ENCODE results near the gene LAPTM5. TPM values are rescaled to one million over a fixed set of nuclear protein-coding genes. Genes with fewer than 3 reads are reported as not detected.
A peak's percentile ranks its signal among the peaks of the same experiment; 100 is the strongest.

The LAPTM5 gene, protein sequence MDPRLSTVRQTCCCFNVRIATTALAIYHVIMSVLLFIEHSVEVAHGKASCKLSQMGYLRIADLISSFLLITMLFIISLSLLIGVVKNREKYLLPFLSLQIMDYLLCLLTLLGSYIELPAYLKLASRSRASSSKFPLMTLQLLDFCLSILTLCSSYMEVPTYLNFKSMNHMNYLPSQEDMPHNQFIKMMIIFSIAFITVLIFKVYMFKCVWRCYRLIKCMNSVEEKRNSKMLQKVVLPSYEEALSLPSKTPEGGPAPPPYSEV
- total RNA-seq: 100 to 1,000 TPM in 1 of 3 donors, 10 to 100 TPM in 2; 41.3 to 130 (median 70.1) TPM

DNA sequence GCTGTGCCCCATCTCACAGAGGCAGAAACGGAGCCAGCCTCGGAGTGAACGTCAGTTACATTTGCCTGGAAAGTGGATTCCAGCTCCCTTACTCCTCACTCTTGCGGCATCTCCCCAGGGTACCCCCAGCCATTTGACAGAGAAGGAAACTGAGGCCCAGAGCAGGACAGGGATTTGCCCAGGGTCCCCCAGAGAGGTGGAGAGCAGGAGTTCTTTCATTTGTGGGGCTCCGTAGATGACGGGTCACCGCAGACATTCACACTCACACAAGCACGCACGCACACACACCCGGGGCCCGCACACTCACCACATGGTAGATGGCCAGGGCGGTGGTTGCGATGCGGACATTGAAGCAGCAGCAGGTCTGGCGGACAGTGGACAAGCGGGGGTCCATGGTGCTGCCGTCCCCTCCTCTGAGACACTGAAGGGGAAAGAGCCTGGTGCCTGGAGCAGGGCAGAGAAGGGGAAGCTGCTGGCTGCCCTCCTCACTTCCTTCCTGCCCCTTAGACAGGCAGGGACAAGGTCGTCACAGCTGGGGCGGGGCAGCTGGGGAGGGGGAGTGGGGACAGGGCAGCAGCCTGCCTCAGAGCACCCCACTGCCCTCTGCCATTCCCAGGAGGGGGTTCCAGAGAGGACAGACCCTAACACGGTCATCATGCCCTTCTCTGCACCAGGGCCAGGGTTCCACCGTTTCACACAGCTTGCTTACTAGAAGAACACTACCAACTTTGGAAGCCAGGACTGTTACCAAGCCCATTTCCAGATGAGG, at the start of gene LAPTM5:
Gene LAPTM5 (minus strand): TSS at position 423 of the 769 bp plus-strand sequence. CDS start 29 bp downstream, at position 394.
- H3K36me3 ChIP-seq: no peaks in the 10 kb centered on the region
- H3K4me3 ChIP-seq: peak within 1 kb of the TSS; percentile 36 to 57 (median 44)
- intact Hi-C loops (cut with DNase I; ENCODE audit: low total_unique reads): no loop called here
- H3K27me3 ChIP-seq: no peaks in the 10 kb centered on the region
- peak within 1 kb of the TSS; percentile 33 to 85 for H3K27ac ChIP-seq
- no peaks in the 10 kb centered on the region for H3K9me3 ChIP-seq
- no peak for DNase-seq (ENCODE audit: low spot score in 2 of 2)
- H3K4me1 ChIP-seq: peaks cover 5 to 9% of the 10 kb centered on the region in 2 donors
- TF ChIP-seq POLR2A (IDR thresholded peaks at IDR 0.05) (no peak), POLR2AphosphoS5 (IDR thresholded peaks at IDR 0.05) (no peak), CTCF (IDR thresholded peaks at IDR 0.05) (no peak)

DNA sequence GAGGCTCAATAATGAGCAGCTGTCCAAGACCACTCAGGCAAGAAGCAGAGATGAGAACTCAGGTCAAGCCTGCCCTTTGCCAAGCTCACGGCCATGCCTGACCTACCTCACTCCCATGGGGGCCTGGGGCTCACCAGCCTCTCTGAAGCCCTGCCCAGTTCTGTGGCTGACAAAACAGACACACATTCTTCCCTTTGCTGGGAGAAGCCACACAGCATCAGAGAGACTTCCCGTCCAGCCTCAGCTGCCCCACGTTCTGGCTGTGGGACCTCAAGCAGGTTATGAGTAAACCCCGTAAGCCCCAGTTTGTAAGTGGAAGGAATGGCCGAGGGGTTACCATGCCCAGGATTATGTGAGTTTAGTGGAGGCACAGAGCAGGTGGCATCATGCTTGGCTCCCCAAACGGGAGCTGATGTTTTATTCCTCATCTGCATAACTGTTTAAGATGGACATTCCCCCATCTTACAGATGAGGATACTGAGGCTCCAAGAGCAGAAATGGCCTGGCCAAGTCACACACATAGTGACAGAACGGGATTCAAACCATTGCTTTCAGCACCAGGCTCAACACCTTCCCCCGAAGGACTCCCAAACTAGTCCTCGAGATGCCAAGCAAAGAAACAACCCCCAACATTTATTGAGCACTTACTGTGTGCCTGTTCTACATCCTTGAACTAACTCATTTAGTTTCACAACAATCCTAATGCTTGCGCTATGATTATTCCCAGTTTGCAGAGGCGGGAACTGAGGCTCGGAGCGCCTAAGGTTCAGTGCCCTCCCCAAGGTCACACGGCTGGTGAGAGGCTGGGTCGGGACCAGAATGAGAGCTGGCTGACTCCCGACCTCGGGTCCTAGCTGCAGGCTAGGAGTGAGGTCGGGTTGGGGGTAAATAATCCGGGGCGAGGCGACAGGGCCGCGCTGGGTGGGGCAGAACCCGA, 49.1 kb upstream of the LAPTM5 start:
- intact Hi-C loops (cut with DNase I; ENCODE audit: low total_unique reads): no loop called here

GRCh38 chr1:30805304-30806003, 47.9 kb upstream of the LAPTM5 start:
- H3K27ac ChIP-seq: no peak overlapping the region
- TF ChIP-seq POLR2AphosphoS5 (IDR thresholded peaks at IDR 0.05): no peak
- no peak for TF ChIP-seq CTCF (IDR thresholded peaks at IDR 0.05)
- TF ChIP-seq POLR2A (IDR thresholded peaks at IDR 0.05): no peak
- no peaks in the 10 kb centered on the region for H3K36me3 ChIP-seq
- H3K9me3 ChIP-seq: no peaks in the 10 kb centered on the region
- intact Hi-C loops (cut with DNase I; ENCODE audit: low total_unique reads): no loop called here
- DNase-seq (ENCODE audit: low spot score in 2 of 2): no peak
- H3K27me3 ChIP-seq: no peaks in the 10 kb centered on the region
- no peak overlapping the region for H3K4me3 ChIP-seq
- peaks cover 0 to 8% of the 10 kb centered on the region in 2 donors for H3K4me1 ChIP-seq

More for the DNA sequence above, 49.1 kb upstream of the LAPTM5 start:
- H3K4me3 ChIP-seq: peak overlapping the region in 2 of 3 donors; percentile 26 to 56
- no peaks in the 10 kb centered on the region for H3K27me3 ChIP-seq
- TF ChIP-seq CTCF (IDR thresholded peaks at IDR 0.05): no peak
- no peak for TF ChIP-seq POLR2A (IDR thresholded peaks at IDR 0.05)
- TF ChIP-seq POLR2AphosphoS5 (IDR thresholded peaks at IDR 0.05): no peak
- H3K4me1 ChIP-seq: peaks cover 0 to 8% of the 10 kb centered on the region in 2 donors
- H3K36me3 ChIP-seq: no peaks in the 10 kb centered on the region
- H3K27ac ChIP-seq: peak overlapping the region; percentile 33 to 70
- no peaks in the 10 kb centered on the region for H3K9me3 ChIP-seq
- no peak for DNase-seq (ENCODE audit: low spot score in 2 of 2)

DNA sequence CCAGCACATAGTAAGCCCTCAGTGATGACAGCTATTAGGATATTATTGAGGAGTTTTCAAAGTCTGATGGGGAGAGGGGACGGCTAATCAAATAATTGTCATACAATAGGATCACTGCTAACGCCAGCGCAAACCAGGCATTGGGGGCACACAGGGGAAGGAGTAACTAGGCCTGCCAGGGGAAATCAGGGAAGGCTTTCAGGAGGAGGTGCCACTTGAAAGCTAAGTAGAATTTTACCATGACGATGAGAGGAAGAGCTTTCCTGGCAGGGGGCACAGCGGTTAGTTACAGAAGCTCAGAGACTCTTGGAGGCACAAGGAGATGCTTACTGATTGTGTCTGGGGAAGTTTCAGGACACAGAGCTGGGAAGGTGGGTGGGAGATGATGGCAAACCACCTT, 47.2 kb upstream of the LAPTM5 start:
- Histone ChIP-seq H3K36me3 (no peaks in the 10 kb centered on the region), H3K4me1 (peaks cover 0 to 8% of the 10 kb centered on the region in 2 donors), H3K9me3 (no peaks in the 10 kb centered on the region), H3K4me3 (no peak overlapping the region), H3K27ac (no peak overlapping the region), H3K27me3 (no peaks in the 10 kb centered on the region)
- intact Hi-C loops (cut with DNase I; ENCODE audit: low total_unique reads): no loop called here
- no peak for DNase-seq (ENCODE audit: low spot score in 2 of 2)
- TF ChIP-seq CTCF (IDR thresholded peaks at IDR 0.05): no peak
- TF ChIP-seq POLR2AphosphoS5 (IDR thresholded peaks at IDR 0.05): no peak
- no peak for TF ChIP-seq POLR2A (IDR thresholded peaks at IDR 0.05)
